SH-SY5Y (cell line): ENCODE measurements around the gene NUP160.

Experiments
- GATA2 ChIP-seq: IDR thresholded peaks from 2 replicates; pipeline ENCODE4 v1.6.1; 2011; ENCODE audit warnings: mild to moderate bottlenecking, low read depth, low read length
- GATA3 ChIP-seq: IDR thresholded peaks from 2 replicates; pipeline ENCODE4 v1.6.1; 2011; ENCODE audit warnings: low read depth, mild to moderate bottlenecking, low read length, moderate library complexity

- no peak for TF ChIP-seq GATA3
- no peak for TF ChIP-seq GATA2
Measured at GRCh38 chr11:47843361-47844055, 4.6 kb downstream of the NUP160 start.
